GM18951 (cell line): ENCODE results near the gene DOCK1.

Experiments
- POLR2A ChIP-seq: IDR thresholded peaks from 4 replicates; pipeline ENCODE4 v1.6.1; 2011; ENCODE audit warnings: mild to moderate bottlenecking; ENCODE audit not compliant: insufficient read length, insufficient read depth; ENCODE audit errors: extremely low read depth
- in situ Hi-C: fragments of 300-500 bp; cut with MboI; formaldehyde crosslinking; loops from one replicate; pipeline ENCODE4 v1.12.0; 2022; ENCODE audit warnings: low sequenced_read_pairs, mixed read lengths, inconsistent platforms; ENCODE audit not compliant: unreplicated experiment

Gene DOCK1

DNA sequence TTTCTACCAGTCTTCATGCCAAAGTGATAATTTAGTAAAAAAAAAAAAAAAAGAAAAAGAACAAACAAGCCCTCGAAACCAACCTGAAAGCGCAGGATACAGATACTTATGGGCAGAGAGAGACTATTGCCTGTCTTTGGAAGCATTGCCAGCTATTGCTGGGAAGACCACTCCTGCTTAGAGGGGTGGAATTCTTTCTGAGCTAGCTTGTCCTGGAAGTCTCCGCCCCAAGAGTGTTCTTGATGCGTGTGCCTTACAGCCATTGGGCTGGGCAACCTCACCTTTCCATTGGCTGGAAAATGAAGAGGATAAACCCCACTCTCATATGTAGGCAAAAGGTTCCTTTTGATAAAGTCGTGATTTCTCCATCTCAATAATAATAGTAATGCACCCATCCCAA, 311.0 kb downstream of the DOCK1 start:
- in situ Hi-C loops = no loop called here
- no peak for TF ChIP-seq POLR2A

DNA sequence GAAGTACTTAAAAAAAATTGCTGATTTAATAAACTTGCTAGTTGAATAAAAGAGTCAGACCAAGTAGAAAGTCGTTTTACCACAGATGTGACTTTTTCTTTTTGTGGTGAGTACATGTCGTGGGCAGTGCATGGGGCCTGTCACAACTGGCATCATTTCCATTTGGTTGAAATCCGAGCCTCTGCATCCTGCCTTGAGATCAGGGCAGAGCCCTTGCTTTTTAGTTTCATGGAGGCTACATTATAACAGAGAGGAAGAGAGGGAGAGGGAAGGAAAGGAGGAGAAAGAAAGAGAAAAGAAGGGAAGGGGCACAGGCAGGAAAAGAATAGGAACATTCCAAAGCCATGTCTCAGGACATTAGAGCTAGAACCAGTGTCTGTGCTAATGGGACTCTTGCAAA, 311.6 kb downstream of the DOCK1 start:
- TF ChIP-seq POLR2A = no peak
- in situ Hi-C loops = no loop called here

DNA sequence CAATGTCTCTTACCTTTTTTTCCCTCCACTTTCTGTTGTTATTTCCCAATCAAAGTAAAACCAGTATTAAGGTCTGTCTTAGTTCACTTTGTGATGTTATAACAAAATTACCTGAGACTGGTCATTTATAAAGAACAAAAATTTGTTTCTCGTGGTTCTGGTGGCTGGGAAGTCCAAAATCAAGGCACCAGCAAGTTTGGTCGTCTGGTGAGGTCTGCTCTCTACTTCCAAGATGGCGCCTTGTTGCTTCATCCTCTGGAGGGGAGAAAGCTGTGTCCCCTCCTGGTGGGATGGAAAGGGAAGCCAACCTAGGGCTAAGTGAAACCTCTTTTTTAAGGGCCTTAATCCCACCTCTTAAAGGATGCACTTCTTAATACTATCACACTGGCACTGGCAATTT, 313.4 kb downstream of the DOCK1 start:
- in situ Hi-C loops = no loop called here
- TF ChIP-seq POLR2A = no peak

DNA sequence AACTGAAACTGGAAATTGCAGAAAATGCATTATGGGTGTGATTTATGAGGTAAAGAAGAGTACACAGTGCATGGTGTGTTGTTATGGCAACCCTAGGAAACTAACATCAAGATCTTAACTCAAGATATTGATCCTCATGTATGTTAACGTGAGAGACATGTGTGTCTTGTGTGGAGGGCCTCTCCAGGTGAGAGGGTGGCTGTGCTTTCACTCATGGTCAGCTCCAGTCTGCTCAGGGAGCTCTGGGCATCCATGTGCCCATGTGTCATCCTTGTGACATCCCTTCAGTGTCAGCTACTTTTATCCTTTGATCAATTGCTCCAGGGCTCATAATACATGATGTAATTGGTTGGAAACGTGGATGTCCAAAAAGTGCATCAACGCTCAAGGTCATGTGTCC, 316.1 kb downstream of the DOCK1 start:
- in situ Hi-C loops = no loop called here
- no peak for TF ChIP-seq POLR2A

DNA sequence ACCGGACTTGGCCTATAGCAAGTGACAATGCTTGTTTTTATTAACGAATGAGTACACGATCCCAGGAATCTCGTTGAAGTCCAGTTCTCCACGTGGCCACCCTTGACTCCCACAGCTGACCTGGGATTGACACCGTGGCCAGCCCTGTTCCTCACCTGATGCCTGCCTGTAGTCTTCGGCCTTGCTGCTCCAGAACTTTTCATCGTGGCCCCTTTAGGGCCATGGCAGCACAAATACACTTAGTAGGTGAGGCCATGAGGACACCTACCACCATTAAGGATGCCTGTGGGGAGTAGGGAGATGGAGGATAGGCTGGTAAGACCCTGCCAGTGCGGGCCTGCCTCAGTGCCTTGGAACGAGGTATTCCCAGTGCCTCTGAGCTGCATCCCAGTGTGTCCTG, 321.8 kb downstream of the DOCK1 start:
- no peak for TF ChIP-seq POLR2A
- in situ Hi-C loops = no loop called here

DNA sequence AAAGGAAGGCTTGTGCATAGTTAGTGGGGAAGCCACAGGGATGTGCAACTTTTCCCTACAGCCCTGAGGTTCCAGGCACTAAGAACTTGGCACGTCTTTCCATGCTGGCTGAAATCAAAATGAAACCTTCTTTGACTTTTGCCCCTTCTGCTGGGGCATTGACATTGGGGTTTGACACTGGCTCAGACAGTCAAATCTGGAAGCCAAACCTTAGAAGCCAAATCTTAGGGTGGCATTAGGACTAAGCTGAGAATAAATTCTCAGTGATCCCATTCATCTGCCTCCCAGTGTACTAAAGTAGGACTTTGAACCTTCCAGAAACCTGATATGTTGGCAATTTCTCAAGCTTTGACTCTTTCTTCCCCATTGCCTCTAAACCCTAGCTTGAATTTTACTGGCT, 322.4 kb downstream of the DOCK1 start:
- TF ChIP-seq POLR2A = no peak
- in situ Hi-C loops = no loop called here

DNA sequence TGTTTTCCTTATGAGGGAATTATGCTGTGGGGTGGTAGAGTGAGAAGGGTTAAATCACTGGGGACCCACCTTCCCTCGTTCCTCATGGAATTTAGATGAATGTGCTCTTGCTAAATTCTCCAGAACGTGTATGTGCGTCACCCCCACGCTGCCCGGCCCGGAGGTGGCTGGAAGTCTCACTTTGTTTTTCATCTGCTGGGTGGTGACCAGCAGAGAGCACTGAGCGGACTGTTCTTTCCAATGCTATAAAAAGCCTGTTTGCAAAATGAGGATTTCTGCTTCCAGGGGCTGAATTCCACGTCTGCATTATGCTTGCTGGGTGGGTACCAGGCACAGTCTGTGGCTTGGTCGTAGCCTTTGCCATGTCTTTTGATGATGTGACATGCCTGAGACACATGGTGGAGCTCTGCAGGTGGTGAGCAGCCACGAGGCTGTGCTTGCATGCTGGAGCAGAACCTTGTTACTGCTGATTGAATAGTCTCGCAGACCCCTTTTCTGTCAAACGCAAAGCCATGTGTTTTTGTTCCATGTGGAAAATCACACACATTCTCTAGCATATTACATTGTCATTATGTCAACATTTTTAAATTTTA, 323.1 kb downstream of the DOCK1 start:
- TF ChIP-seq POLR2A = no peak
- in situ Hi-C loops = no loop called here

DNA sequence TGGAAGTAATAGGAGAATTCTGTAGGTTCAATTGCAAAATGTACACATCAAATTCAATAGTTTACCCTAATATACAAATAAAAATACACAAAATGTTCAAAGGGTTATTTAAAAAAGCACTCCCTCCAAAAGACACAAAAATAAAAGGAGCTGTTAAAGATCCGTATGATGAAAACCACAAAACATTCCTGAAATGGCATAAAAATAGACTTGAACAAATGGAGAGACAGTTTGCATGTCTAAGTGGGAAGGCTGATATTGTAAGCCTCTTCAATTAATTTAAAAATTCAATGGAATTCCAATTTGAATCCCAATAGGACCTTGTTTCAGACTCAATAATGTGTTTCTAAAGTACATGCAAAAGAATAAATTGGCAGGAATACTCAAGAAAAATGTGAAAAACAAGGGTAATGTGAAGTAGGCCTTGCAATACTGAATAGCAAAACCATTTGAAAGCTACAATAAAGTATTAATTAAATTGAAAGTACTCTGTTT, 329.1 kb downstream of the DOCK1 start:
- no peak for TF ChIP-seq POLR2A
- in situ Hi-C loops = no loop called here

DNA sequence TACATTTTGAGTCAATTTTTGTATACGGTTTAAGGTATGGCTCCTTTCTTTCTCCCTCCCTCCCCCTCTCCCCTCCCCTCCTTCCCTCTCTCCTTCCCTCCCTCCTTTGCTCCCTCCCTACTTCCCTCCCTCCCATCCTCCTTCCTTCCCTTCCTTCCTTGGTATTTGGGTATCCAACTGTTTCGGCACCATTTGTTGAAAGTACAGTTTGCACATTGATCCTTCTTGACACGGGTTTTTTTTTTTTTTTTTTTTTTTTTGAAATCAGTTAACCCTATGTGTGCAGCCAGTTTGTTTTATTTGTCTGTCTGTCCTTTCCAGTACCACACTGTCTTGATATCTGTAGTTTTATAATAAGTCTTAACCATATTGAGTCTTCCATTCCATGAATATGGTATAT, 331.0 kb downstream of the DOCK1 start:
- in situ Hi-C loops = no loop called here

DNA sequence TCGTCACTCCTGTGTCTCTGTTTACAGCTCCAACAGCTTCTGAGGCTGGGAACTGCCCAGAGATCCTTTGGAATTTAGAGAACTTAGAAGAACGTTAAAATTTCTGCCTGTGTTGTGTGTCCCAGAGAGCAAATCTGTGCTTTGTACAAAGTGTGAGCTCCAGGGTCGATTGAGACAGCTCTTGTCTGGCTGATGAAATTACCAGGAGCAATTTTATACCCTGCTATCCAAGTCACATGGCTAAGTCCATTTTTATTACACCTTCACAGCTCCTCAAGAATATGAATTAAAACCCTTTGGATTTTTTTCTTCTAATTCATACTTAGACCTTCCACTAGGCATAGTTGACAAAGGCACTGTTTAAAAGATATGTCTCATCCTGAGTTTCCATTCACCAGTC, 337.7 kb downstream of the DOCK1 start:
- no peak for TF ChIP-seq POLR2A
- in situ Hi-C loops = no loop called here

More for the DNA sequence above, 331.0 kb downstream of the DOCK1 start:
- no peak for TF ChIP-seq POLR2A

DNA sequence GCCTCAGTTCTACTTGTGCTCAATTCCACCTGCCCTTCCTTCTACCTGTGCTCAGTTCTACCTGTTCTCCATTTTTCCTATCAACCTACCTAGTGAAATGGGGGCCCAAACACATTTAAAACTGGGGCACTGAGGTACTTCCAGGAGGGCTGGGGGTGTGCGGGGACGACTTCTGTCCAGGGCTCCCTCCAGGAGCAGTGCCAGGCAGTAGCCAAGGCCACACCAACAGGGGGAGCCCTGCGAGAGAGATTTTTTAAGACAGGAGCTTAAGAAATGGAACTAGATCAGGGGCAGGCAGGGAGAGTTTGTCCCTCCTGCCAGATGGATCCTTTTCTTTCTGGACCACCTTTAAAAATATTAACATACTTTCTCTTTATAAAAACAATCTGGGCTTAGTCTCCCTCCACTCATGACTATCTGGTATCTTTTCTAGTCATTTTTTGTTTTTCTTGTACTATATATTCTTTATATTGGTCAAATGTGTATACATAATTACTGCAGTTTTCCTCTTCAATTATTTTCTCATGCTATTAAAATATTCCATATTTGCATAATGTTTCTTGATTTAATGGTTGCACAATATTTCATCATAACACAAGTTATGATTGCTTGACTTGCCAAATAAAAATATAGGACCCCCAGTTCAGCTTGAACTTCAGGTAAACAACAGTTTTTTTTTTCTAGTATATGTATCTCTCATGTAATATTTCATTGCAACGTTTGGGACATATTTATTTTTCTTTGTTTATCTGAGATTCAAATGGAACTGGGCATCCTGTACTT, 338.5 kb downstream of the DOCK1 start:
- in situ Hi-C loops = no loop called here
- no peak for TF ChIP-seq POLR2A

DNA sequence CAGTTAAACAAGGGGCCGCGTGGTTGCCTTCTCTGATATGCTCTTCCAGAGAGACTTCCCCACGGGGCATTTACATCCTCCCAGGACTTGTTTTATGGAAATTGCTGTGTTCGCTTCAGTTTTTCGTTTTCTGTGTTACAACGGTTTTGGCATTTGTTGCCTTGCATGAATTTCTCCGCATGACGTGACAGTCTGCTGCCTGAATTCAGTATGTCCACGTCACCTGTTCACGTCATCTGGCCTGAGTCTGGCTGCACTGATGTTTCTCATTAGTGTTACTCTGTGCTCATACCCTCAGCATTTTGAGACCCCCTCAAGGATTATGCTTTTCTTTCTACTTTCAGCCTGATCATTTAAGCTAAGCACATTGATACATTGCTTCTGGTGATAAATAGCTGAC, 340.2 kb downstream of the DOCK1 start:
- in situ Hi-C loops = no loop called here

DNA sequence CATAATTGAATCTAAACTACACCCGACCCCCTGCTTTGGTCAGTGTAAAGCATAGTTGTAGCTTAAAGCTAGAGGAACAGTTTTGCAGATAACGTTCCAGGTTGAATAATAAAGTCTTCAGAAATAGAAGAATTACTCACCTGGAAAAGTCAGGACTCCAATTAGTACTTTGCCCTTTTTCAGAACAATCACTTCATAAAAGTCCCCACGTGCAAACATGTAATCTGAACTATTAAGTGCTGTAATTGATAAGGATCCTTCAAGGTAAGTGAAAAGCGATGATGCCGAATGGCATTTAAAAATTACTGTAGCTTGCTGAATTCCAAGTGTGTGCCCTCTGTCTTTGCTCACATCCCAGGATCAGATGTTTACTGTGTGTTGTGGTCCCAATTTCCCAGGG, 344.8 kb downstream of the DOCK1 start:
- in situ Hi-C loops = no loop called here
- no peak for TF ChIP-seq POLR2A

More for the DNA sequence above, 340.2 kb downstream of the DOCK1 start:
- TF ChIP-seq POLR2A = no peak

DNA sequence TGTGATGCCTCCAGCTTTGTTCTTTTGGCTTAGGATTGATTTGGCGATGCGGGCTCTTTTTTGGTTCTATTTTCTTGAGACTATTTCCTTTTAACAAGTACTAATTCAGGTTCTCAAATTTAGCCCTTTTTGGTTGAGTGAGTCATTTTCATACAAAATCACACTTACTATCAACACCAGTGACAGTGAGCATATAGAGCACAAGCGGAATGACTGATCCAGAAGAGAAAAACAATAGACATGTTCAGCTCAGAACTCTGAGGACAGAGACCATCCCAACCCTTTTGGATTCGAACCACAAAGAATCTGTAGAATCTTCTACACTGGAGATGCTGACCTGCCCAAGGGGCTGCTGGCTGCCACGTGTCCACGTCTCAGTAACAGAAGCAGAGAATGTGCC, 347.6 kb downstream of the DOCK1 start:
- in situ Hi-C loops = no loop called here
- no peak for TF ChIP-seq POLR2A

DNA sequence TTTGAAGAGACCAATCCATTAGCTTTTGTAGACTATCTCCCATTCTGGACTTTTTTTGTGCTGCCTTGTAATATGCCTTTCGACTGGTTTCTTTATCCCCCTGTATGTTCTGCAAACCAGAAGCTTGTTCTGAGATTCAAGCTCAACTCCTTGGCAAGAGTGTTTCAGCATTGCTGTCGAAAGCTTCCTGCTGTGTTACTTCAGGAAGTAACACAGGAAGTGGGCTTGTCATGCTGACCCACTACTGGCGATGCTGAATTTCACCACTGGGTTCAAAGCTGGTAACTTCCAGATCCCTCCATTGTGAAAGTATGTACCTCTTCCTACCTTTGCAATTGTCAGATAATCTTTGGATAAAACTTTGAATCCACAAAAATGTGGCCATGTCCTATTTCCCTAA, 349.0 kb downstream of the DOCK1 start:
- in situ Hi-C loops = no loop called here
- no peak for TF ChIP-seq POLR2A

DNA sequence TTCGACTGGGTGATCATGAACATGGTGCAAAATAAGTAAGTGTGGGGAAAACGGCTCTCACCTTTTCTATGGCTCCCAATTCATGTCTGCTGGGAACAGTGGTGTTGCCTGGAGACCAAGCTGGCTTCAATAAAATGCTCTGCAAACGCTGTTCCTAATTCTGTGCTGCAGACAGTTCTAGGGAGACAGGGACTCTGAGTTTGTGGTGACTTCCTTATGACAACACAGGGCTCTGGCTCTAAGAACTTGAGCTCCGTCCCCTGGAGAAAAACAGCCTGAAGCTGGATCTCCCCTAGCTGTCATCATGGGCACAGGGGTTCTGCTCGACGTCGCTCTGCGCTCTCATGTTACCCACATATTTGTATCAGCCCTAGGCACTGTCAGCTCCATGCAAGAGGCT, 352.2 kb downstream of the DOCK1 start:
- in situ Hi-C loops = no loop called here
- no peak for TF ChIP-seq POLR2A
